ENCODE measurements around the gene ADAMTS17.

DNA sequence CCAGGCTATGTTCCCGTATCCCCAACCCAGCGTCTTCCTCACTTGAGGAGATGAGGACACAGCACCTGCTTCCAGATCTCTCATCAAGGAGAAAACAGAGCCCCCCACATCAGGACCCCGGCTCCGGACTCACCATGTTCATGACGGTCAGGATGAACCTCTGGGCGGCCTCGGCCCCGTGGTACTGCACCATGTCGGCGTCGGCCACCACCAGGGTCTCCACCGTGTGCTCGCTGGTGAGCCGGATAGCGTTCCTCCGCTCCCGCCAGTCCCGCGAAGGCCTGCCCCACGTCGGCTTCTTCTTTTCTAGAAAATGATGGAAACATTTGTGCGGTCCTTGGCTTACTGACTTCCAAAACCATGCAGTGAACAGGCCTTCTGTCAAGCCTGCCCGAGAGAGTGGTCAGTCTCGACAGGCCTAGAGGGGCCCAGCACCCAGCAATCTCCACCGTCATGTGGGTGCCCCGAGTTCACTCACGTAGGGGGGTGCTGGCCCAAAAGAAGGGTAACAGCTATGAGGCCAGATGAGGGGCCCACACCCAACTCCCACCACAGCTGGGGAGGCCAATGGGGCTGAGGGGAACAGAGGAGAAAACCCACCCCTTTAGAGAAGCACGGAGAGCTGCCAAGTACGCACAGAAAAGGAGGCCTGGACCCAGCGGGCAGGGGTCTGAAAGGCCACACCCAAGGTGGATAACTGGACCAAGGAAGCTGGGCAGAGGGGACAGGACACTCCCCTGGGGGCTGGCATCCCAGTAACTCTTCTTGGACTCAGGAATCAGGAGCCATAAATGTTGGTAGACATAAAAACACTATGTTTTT, 60.5 kb downstream of the ADAMTS17 start:
- no peak for TF ChIP-seq POLR2AphosphoS5 (IDR thresholded peaks at IDR 0.05; ENCODE audit: low read depth, low read length)
- no peak for TF ChIP-seq CTCF (IDR thresholded peaks at IDR 0.05)
- TF ChIP-seq, protein P1, sequence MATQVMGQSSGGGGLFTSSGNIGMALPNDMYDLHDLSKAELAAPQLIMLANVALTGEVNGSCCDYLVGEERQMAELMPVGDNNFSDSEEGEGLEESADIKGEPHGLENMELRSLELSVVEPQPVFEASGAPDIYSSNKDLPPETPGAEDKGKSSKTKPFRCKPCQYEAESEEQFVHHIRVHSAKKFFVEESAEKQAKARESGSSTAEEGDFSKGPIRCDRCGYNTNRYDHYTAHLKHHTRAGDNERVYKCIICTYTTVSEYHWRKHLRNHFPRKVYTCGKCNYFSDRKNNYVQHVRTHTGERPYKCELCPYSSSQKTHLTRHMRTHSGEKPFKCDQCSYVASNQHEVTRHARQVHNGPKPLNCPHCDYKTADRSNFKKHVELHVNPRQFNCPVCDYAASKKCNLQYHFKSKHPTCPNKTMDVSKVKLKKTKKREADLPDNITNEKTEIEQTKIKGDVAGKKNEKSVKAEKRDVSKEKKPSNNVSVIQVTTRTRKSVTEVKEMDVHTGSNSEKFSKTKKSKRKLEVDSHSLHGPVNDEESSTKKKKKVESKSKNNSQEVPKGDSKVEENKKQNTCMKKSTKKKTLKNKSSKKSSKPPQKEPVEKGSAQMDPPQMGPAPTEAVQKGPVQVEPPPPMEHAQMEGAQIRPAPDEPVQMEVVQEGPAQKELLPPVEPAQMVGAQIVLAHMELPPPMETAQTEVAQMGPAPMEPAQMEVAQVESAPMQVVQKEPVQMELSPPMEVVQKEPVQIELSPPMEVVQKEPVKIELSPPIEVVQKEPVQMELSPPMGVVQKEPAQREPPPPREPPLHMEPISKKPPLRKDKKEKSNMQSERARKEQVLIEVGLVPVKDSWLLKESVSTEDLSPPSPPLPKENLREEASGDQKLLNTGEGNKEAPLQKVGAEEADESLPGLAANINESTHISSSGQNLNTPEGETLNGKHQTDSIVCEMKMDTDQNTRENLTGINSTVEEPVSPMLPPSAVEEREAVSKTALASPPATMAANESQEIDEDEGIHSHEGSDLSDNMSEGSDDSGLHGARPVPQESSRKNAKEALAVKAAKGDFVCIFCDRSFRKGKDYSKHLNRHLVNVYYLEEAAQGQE (IDR thresholded peaks at IDR 0.05; ENCODE audit: insufficient read depth in 1 of 2, low read depth in 2 of 2, low read length in 1 of 2), result no peak
- TF ChIP-seq TCF7L2 (IDR thresholded peaks at IDR 0.05; ENCODE audit: low read depth, low read length), result no peak
